Ovary (tissue), 9 donors: Measurements from ENCODE around the gene FRMD5. TPM values are rescaled to one million over a fixed set of nuclear protein-coding genes. Genes with fewer than 3 reads are reported as not detected.
"Not testable (repeated sequence)": the region's sequence is repeated elsewhere in the genome, so short reads cannot be mapped to it uniquely, and the experiment has no call there.

Experiments
- DNase-seq, 5 donors: peaks; one replicate each; pipeline ENCODE4 v3.0.0-alpha.2; 2019 to 2020
- H3K27ac ChIP-seq, 2 donors: fragments of 200-600 bp; one replicate each; pipeline versions ENCODE4 v1.5.1 to v1.8.0; 2019 to 2022
- H3K27me3 ChIP-seq: fragments of 200-600 bp; one replicate; pipeline ENCODE4 v1.8.0; 2022
- H3K36me3 ChIP-seq: fragments of 200-600 bp; sonication (generic); one replicate; pipeline ENCODE4 v1.5.1; 2019
- H3K4me1 ChIP-seq: one replicate; pipeline ENCODE4 v1.8.1; 2013; ENCODE audit warnings: mild to moderate bottlenecking, moderate library complexity; ENCODE audit not compliant: insufficient read depth
- H3K4me3 ChIP-seq: fragments of 200-600 bp; sonication (generic); one replicate; pipeline ENCODE4 v1.5.1; 2017
- H3K9me3 ChIP-seq, 2 donors: fragments of 200-600 bp in 1 of 2; sonication (generic) in 1 of 2; one replicate each; pipeline versions ENCODE4 v1.5.1 to v1.8.1; 2013 to 2019; ENCODE audit warnings: mild to moderate bottlenecking in 1 of 2, moderate library complexity in 1 of 2
- EP300 ChIP-seq: sonication (generic); formaldehyde crosslinking; IDR thresholded peaks from one replicate; pipeline ENCODE4 v1.6.1; 2017; ENCODE audit warnings: antibody characterized with exemption
- POLR2A ChIP-seq: fragments of 450-650 bp; IDR thresholded peaks from one replicate; pipeline ENCODE4 v1.6.1; 2017; ENCODE audit warnings: antibody characterized with exemption, mild to moderate bottlenecking, moderate library complexity
- WGBS, 3 donors: extraction: QIAGEN DNeasy Blood & Tissue Kit in 1 of 3; methylation state at CpG; one replicate each; pipeline versions ENCODE4 v1.1.5 to v1.1.7; 2013 to 2017; 5-methylcytosine and 5-hydroxymethylcytosine counted together
- intact Hi-C, 4 donors: fragments of 100-400 bp; cut with DNase I; formaldehyde crosslinking; loops; one replicate each; pipeline versions ENCODE4 v1.11.0 to v1.15.1; 2022 to 2023
- polyA plus RNA-seq, 2 donors: library from polyadenylated mRNA; stranded (reverse); fragments of 200-250 nt in 1 of 2; fragments of 350-450 nt in 1 of 2; fragmentation: Illumina TruSeq in 1 of 2; extraction: RNeasy Lipid Tissue Mini Kit (QIAGEN cat#74804) in 1 of 2; gene quantifications; one replicate each; pipeline ENCODE4 v1.2.3, GENCODE V29; 2013 to 2014
- total RNA-seq, 7 donors: library from RNA; depleted of rRNA in 2 of 7; stranded (reverse); fragments of >200 nt in 2 of 7; fragmentation: NEBNext Ultra II Directional in 3 of 7; extraction: Animal tissue kit (Norgen Biotek cat#: 25700) in 3 of 7; gene quantifications; one replicate each; pipeline versions ENCODE4 v1.1.0 to v1.2.4, GENCODE V29; 2016 to 2023
- TF ChIP-seq, protein P1 (sequence below), 3 donors: fragments of 450-650 bp in 2 of 3; fragments of 200-600 bp in 1 of 3; IDR thresholded peaks; one replicate each; pipeline versions ENCODE4 v1.5.1 to v1.8.0; 2016 to 2022; ENCODE audit warnings: antibody characterized with exemption in 3 of 3, mild to moderate bottlenecking in 1 of 3
- donor health status: DM: no; HTN: no; CAD: no; lungs with moderate emphysema.
- donor health status: DM: no; HTN: no; CAD: no.
- donor health status: Bipolar disorder and iron deficiency.
- donor health status: DM: yes; HTN: yes; CAD: no.
- donor health status: DM: no; HTN: no; CAD: no.
- donor health status: DM: yes; HTN: yes; CAD: no.

FRMD5 gene
- total and polyA plus RNA-seq, 9 donors = 0.12 to 2.2 (median 0.32) TPM

DNA sequence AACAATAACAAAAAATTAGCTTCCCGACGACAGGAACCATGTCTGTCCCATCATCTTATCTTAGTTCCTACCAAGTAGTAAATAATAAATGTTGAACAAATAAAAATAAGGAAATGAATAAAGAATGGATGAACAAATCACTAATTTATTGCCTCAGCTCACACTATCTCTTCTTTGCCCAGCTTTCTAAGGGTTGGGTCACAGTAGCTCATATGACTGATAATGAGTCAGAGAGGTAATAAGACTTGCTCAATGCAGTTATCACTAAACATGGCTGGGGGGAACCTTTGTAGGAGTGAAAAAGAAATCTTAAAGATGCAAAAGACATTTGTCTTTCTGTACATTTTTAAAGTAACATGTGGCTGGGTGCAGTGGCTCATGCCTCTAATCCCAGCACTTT lies 186.0 kb downstream of the FRMD5 start:
- 33 to 54% (median 44%) methylated on average over 2 of the region's 2 CpGs for WGBS, 3 donors
- intact Hi-C loops = no loop called here
- H3K4me1 ChIP-seq = no peaks in the 10 kb centered on the region
- H3K4me3 ChIP-seq = no peak overlapping the region
- no peak overlapping the region for H3K27ac ChIP-seq
- TF ChIP-seq, protein P1, sequence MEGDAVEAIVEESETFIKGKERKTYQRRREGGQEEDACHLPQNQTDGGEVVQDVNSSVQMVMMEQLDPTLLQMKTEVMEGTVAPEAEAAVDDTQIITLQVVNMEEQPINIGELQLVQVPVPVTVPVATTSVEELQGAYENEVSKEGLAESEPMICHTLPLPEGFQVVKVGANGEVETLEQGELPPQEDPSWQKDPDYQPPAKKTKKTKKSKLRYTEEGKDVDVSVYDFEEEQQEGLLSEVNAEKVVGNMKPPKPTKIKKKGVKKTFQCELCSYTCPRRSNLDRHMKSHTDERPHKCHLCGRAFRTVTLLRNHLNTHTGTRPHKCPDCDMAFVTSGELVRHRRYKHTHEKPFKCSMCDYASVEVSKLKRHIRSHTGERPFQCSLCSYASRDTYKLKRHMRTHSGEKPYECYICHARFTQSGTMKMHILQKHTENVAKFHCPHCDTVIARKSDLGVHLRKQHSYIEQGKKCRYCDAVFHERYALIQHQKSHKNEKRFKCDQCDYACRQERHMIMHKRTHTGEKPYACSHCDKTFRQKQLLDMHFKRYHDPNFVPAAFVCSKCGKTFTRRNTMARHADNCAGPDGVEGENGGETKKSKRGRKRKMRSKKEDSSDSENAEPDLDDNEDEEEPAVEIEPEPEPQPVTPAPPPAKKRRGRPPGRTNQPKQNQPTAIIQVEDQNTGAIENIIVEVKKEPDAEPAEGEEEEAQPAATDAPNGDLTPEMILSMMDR (IDR thresholded peaks at IDR 0.05) = no peak
- TF ChIP-seq EP300 (no peak), POLR2A (no peak)
- H3K36me3 ChIP-seq = no peaks in the 10 kb centered on the region
- H3K9me3 ChIP-seq = no peaks in the 10 kb centered on the region
- no peaks in the 10 kb centered on the region for H3K27me3 ChIP-seq
- DNase-seq = no peak

DNA sequence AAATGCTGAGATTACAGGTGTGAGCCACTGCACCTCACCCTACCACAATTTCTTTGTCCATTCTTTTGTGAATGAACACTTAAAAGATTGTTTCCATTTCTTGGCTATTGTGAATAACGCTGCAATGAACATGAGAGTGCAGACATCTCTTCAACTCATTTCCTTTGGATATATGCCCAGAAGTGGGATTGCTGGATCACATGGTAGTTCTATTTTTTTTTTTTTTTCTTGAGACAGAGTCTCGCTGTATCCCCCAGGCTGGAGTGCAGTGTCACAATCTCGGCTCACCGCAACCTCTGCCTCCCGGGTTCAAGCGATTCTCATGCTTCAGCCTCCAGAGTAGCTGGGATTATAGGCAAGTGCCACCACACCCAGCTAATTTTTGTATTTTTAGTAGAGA lies 194.8 kb downstream of the FRMD5 start:
- DNase-seq, H3K27me3 ChIP-seq, intact Hi-C loops, H3K4me1 ChIP-seq, H3K27ac ChIP-seq, H3K9me3 ChIP-seq, H3K4me3 ChIP-seq, H3K36me3 ChIP-seq: not testable (repeated sequence)
- 20 to 39% (median 26%) methylated on average over 6 of the region's 6 CpGs for WGBS, 3 donors

DNA sequence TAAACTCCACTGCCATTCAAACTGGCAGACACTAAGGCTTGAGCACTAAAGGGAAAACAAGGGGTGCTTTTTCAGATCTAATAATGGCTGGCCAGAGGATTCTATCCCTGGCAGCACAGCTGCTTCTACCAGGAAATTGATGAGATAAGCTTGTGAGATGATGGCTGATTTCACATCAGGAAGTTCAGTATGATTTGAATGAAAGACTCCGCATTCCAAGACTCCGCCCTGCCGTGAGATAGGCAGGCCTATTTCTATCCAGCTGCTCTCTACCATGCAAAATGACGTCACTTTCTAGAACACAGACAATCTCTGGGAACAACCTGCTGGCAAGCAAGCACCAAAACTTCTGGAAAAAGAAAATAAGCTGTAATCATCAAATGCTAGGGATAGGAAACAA lies 196.5 kb downstream of the FRMD5 start:
- Histone ChIP-seq H3K36me3 (no peaks in the 10 kb centered on the region), H3K27ac (no peak overlapping the region), H3K4me3 (no peak overlapping the region), H3K27me3 (no peaks in the 10 kb centered on the region), H3K9me3 (no peaks in the 10 kb centered on the region), H3K4me1 (no peaks in the 10 kb centered on the region)
- 3 to 27% (median 14%) methylated on average over 4 of the region's 4 CpGs for WGBS, 3 donors
- TF ChIP-seq POLR2A (no peak), EP300 (no peak)
- TF ChIP-seq, protein P1 (IDR thresholded peaks at IDR 0.05) = no peak
- peak in 1 of 5 donors; percentile 23 for DNase-seq
- intact Hi-C loops = no loop called here

DNA sequence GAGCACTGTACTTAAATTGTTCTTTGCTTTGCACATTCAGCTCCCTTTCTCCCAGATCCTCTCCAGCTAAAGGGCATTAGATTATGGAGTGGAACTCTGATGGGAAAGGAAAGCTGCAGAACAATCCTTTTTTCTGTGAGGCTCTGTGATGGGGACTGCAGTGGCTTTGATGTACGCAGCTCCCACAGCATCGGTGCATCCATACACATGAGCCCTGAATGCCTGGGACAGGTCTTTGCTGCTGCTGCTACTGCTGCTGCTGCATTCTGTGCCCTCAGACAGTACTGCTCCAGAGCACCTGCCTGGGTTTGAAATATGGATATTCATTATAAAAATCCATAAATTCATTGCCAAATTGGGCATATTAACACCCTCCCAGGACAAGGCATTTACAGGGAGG lies 203.9 kb downstream of the FRMD5 start:
- Histone ChIP-seq H3K9me3 (no peaks in the 10 kb centered on the region), H3K36me3 (no peaks in the 10 kb centered on the region), H3K4me3 (no peak overlapping the region), H3K27ac (no peak overlapping the region), H3K4me1 (no peaks in the 10 kb centered on the region), H3K27me3 (no peaks in the 10 kb centered on the region)
- 47 to 54% (median 53%) methylated on average over 2 of the region's 2 CpGs for WGBS, 3 donors
- DNase-seq = no peak
- TF ChIP-seq POLR2A (no peak), EP300 (no peak)
- TF ChIP-seq, protein P1 (IDR thresholded peaks at IDR 0.05) = no peak
- intact Hi-C loops = no loop called here

DNA sequence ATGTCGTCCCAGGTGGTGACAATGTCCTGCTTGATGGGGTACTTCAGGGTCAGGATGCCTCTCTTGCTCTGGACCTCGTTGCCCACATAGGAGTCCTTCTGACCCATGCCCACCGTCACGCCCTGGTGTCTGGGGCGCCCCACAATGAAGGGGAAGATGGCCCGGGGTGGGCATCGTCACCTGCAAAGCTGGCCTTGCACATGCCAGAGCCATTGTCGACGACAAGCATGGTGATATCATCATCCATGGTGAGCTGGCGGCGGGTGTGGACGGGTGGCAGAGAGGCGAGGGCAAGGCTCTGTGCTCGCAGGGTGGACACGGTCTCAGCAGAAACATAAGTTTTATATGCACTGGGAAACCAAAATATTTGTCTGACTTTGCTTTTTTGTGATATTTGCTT lies 205.1 kb downstream of the FRMD5 start:
- intact Hi-C loops = no loop called here
- Histone ChIP-seq H3K4me3 (no peak overlapping the region), H3K27ac (no peak overlapping the region), H3K27me3 (no peaks in the 10 kb centered on the region), H3K36me3 (no peaks in the 10 kb centered on the region), H3K9me3 (no peaks in the 10 kb centered on the region), H3K4me1 (no peaks in the 10 kb centered on the region)
- DNase-seq = no peak
- TF ChIP-seq, protein P1 (IDR thresholded peaks at IDR 0.05) = no peak
- TF ChIP-seq POLR2A = no peak
- no peak for TF ChIP-seq EP300
- WGBS, 3 donors = 93 to 96% (median 93%) methylated on average over 15 of the region's 15 CpGs
